Nephron (organoid): ENCODE measurements around the gene LTO1.

Source experiments
- H3K27ac Mint-ChIP-seq, 3 experiments: 2 replicates each; pipeline ENCODE4 v1.8.0; 2020; ENCODE audit warnings: mixed read lengths in 3 of 3, mild to moderate bottlenecking in 2 of 3, moderate library complexity in 1 of 3
- H3K27me3 Mint-ChIP-seq: 2 replicates; pipeline ENCODE4 v1.8.0; 2021; ENCODE audit warnings: low read depth, mild to moderate bottlenecking, moderate library complexity, mixed read lengths
- H3K36me3 Mint-ChIP-seq: 2 replicates; pipeline ENCODE4 v1.8.0; 2020; ENCODE audit warnings: low read depth, mixed read lengths
- H3K4me1 Mint-ChIP-seq: 2 replicates; pipeline ENCODE4 v1.8.0; 2020; ENCODE audit warnings: mixed read lengths
- H3K4me3 Mint-ChIP-seq, 3 experiments: 2 replicates each; pipeline ENCODE4 v1.8.0; 2020; ENCODE audit warnings: mild to moderate bottlenecking in 3 of 3, mixed read lengths in 3 of 3, moderate library complexity in 2 of 3
- H3K9me3 Mint-ChIP-seq: 2 replicates; pipeline ENCODE4 v1.8.0; 2020; ENCODE audit warnings: mixed read lengths
- CTCF ChIP-seq, 3 experiments: fragments of 200-600 bp; sonication (generic); IDR thresholded peaks; one replicate each; pipeline ENCODE4 v1.5.0; 2021; ENCODE audit warnings: antibody characterized with exemption in 3 of 3; ENCODE audit not compliant: unreplicated experiment in 3 of 3

LTO1 gene

GRCh38 chr11:69707176-69707575, 32.0 kb upstream of the LTO1 start:
- Mint-ChIP-seq H3K9me3 (no peaks in the 10 kb centered on the region), H3K4me3 (peak overlapping the region in 1 of 3 experiments; percentile 25), H3K4me1 (peaks cover 20% of the 10 kb centered on the region), H3K27me3 (peaks cover 83% of the 10 kb centered on the region), H3K27ac (peak overlapping the region in 1 of 3 experiments; percentile 13), H3K36me3 (no peaks in the 10 kb centered on the region)
- no peak for TF ChIP-seq CTCF (IDR thresholded peaks at IDR 0.05; ENCODE audit: unreplicated experiment in 3 of 3)

- no peak overlapping the region for H3K4me3 Mint-ChIP-seq
- H3K27ac Mint-ChIP-seq = no peak overlapping the region
- H3K9me3 Mint-ChIP-seq = no peaks in the 10 kb centered on the region
- H3K4me1 Mint-ChIP-seq = peaks cover 20% of the 10 kb centered on the region
- TF ChIP-seq CTCF (IDR thresholded peaks at IDR 0.05; ENCODE audit: unreplicated experiment in 3 of 3) = no peak
- H3K27me3 Mint-ChIP-seq = peaks cover 84% of the 10 kb centered on the region
- H3K36me3 Mint-ChIP-seq = no peaks in the 10 kb centered on the region
These were observed 31.0 kb upstream of the LTO1 start for GRCh38 chr11:69705901-69706787.

GRCh38 chr11:69705351-69705811, 30.2 kb upstream of the LTO1 start:
- H3K36me3 Mint-ChIP-seq = no peaks in the 10 kb centered on the region
- TF ChIP-seq CTCF (IDR thresholded peaks at IDR 0.05; ENCODE audit: unreplicated experiment in 3 of 3) = no peak
- H3K4me1 Mint-ChIP-seq = peaks cover 27% of the 10 kb centered on the region

GRCh38 chr11:69704508-69705253, 29.5 kb upstream of the LTO1 start:
- peaks cover 92% of the 10 kb centered on the region for H3K27me3 Mint-ChIP-seq

More at GRCh38 chr11:69705351-69705811, 30.2 kb upstream of the LTO1 start:
- Mint-ChIP-seq H3K4me3 (peak overlapping the region in 1 of 3 experiments; percentile 47), H3K27ac (no peak overlapping the region), H3K9me3 (no peaks in the 10 kb centered on the region), H3K27me3 (peaks cover 89% of the 10 kb centered on the region)

More at GRCh38 chr11:69704508-69705253, 29.5 kb upstream of the LTO1 start:
- H3K36me3 Mint-ChIP-seq = no peaks in the 10 kb centered on the region
- no peak overlapping the region for H3K27ac Mint-ChIP-seq
- peaks cover 29% of the 10 kb centered on the region for H3K4me1 Mint-ChIP-seq
- H3K9me3 Mint-ChIP-seq = no peaks in the 10 kb centered on the region
- TF ChIP-seq CTCF (IDR thresholded peaks at IDR 0.05; ENCODE audit: unreplicated experiment in 3 of 3) = peak; percentile 60 to 67 (median 61)
- peak overlapping the region; percentile 71 to 76 (median 73) for H3K4me3 Mint-ChIP-seq
